Endometrial microvascular endothelial cells (primary cell): ENCODE measurements around the gene CYP2C18. TPM values are rescaled to one million over a fixed set of nuclear protein-coding genes. Genes with fewer than 3 reads are reported as not detected.
"Not testable (repeated sequence)": the region's sequence is repeated elsewhere in the genome, so short reads cannot be mapped to it uniquely, and the experiment has no call there.

Source experiments
- in situ Hi-C: cut with HindIII; loops from 2 replicates; pipeline ENCODE4 v1.10.0; 2017; ENCODE audit warnings: low sequenced_read_pairs, low pct_unique_long_range_greater_than_20kb; ENCODE audit errors: inconsistent ontology term
- total RNA-seq: library from RNA; depleted of rRNA; stranded (reverse); fragments of >200 nt; gene quantifications from one replicate; pipeline ENCODE4 v1.2.3, GENCODE V29; 2015; ENCODE audit errors: inconsistent ontology term

Gene CYP2C18
- total RNA-seq, result not detected

- in situ Hi-C loops, result no loop called here
Observed at GRCh38 chr10:94683214-94684054, at the start of gene CYP2C18. CYP2C18 (plus strand) TSS chr10:94683729; CDS start chr10:94683820, 91 bp downstream.

DNA sequence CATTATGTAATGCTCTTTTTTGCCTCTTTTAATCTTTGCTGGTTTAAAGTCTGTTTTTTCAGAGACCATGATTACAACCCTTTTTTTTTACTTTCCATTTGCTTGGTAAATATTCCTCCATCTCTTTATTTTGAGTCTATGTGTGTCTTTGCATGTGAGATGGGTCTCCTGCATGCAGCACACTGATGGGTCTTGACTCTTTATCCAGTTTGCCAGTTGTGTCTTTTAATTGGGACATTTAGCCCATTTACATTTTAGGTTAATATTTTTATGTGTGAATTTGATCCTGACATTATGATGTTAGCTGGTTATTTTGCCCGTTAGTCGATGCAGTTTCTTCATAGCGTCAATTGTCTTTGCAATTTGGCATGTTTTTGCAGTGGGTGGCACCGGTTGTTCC lies 45.4 kb upstream of the CYP2C18 start:
- in situ Hi-C loops, result not testable (repeated sequence)

GRCh38 chr10:94639902-94640301 lies 43.6 kb upstream of the CYP2C18 start:
- in situ Hi-C loops, result no loop called here

DNA sequence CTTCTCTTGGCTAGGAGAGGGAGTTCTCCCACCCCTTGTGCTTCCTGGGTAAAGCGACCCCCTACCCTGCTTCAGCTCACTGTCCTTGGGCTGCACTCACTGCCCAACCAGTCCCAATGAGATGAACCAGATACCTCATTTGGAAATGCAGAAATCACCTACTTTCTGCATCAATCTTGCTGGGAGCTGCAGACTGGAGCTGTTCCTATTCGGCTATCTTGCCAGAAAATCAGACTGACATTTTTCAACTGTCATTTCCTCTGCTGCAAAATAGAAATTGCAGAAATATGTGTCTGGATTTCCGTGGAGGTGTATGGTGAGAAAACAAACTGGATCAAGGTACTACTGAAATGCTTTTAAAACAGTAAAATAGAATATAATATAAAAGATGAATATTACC lies 43.0 kb upstream of the CYP2C18 start:
- in situ Hi-C loops, result no loop called here

DNA sequence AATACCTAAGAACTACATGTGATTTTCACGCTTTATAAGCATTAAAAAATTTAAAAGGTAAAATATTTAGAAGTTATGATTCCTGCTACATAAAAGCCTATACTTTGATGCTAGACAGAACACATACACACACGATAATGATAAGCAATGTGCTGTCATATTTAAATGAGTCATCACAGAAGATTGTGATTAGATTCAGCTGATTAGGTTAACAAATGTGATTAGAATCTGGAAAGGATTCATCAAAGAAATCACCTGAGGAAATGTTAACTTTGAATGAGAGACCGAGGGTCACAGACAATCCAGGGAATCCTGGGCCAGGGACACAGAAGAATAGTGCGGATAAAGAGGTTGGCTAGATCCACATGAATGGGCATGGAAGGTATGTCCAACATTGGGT lies 42.0 kb upstream of the CYP2C18 start:
- in situ Hi-C loops, result no loop called here

DNA sequence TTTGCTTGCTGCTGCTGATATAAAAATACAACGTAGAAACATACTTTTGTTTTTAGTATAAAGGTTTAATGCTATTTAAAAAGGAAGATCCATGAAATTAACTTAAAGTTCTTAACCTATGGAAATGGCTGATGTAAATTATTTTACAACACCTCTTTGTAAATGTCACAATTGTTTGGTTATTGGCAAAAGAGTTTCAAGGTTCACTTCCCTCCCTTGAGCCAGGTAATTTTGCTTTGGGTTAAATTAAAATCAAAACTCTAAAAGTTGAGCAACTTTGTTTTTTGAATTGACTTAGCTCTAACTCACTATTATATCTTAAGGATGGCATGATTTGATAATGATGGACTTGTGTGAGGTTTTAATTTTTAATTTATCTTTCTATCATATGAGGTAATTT lies 39.2 kb upstream of the CYP2C18 start:
- in situ Hi-C loops, result no loop called here

GRCh38 chr10:94645285-94645684 lies 38.2 kb upstream of the CYP2C18 start:
- in situ Hi-C loops, result no loop called here

DNA sequence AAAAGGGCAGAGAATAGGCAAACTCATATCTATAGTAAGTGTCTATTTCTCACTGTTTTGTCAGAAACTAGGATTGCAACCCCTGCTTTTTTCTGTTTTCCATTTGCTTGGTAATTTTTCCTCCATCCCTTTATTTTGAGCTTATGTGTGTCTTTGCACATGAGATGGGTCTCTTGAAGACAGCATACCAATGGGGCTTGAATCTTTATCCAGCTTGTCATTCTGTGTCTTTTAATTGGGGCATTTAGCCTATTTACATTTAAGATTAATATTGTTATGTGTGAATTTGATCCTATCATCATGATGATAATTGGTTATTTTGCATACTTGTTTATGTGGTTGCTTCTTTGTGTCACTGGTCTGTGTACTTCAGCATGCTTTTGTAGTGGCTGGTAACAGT lies 28.3 kb upstream of the CYP2C18 start:
- in situ Hi-C loops, result not testable (repeated sequence)

- in situ Hi-C loops, result not testable (repeated sequence)
Observed at GRCh38 chr10:94663061-94663460, 20.5 kb upstream of the CYP2C18 start.

GRCh38 chr10:94666391-94667102 lies 17.0 kb upstream of the CYP2C18 start:
- in situ Hi-C loops, result no loop called here

- in situ Hi-C loops, result no loop called here
Observed at GRCh38 chr10:94673614-94674321, 9.8 kb upstream of the CYP2C18 start.

GRCh38 chr10:94676496-94676895 lies 7.0 kb upstream of the CYP2C18 start:
- in situ Hi-C loops, result no loop called here

- in situ Hi-C loops, result no loop called here
Observed at GRCh38 chr10:94677691-94678090, 5.8 kb upstream of the CYP2C18 start.

DNA sequence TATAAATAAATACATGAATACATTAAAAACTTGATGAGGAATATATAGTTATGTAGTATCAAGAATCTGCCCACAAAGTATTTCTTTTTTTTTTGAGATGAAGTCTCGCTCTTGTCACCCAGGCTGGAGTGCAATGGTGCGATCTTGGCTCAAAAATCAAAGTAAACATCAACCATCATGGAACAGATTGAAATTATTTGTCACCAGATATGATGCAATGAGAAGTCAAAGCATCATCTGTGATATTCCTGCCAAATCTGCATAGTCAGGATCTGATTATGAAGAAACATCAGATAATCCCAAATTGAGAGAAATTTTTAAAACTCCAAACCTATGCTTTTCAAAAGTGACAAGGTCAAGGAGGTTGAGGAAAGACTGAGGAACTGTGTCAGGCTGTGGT lies 5.1 kb upstream of the CYP2C18 start:
- in situ Hi-C loops, result no loop called here

DNA sequence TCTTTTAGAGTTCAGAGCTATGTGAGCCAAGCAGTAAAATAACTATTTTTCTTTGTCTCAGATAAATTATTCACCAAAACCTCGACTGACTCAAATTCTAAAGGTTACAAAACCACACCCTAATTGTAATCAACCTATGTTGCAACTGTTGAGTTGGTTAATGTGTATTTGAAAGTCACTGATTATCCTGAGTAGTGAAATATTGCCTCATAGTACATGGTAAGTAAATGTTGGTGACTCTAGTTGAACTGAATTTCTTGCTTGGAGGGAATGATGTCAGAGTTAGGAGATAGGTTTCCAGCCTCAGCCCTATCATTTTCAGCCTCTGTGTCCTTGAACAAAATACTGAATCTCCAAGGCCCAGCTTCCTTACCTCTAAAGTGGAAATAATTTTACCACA lies 3.0 kb upstream of the CYP2C18 start:
- in situ Hi-C loops, result no loop called here

DNA sequence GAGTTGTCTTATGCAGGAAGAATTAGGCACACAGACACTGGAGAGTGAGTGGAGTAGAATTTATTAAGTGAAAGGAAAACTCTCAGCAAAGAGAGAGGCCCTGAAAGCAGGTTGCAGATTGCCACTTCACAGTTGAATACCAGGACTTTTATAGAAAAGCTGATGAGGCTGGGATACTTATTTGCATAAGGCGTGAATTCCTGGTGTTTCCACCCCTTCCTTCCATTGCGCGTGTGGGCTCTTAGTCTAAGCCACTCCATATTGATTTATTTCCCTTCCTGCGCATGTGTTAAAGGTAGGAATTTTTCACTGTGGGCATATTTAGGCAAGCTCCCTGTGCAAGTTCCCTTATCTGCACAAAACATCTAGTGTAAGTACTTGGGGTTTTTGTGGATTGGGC lies 893 bp upstream of the CYP2C18 start:
- in situ Hi-C loops, result not testable (repeated sequence)

- in situ Hi-C loops, result no loop called here
Observed at GRCh38 chr10:94687625-94688248, 4.2 kb downstream of the CYP2C18 start.

DNA sequence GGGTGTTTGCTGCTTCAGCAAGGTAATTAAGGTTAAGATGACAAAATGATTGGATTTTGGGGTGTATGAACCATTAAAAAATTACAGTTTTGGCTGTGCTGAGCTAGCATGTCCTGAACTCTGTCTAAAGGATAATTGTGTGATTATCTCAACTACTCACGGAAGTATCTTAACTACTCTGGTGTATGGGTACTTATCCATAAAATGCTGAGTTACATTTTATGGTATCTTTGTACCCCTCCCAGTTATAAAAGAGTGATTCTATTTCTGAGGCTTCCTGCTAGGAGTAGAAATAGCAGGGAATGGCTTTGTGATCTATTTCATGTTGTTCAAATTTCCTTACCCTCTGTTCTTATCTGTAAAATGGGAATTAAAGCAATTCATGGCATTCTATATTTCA lies 22.6 kb downstream of the CYP2C18 start:
- in situ Hi-C loops, result no loop called here

- in situ Hi-C loops, result no loop called here
Observed at GRCh38 chr10:94710578-94710977, 27.0 kb downstream of the CYP2C18 start.
